ENCODE measurements around the gene ATG101. TPM values are rescaled to one million over a fixed set of nuclear protein-coding genes. Genes with fewer than 3 reads are reported as not detected.

The ATG101 gene
- total and polyA plus RNA-seq, 7 experiments from 2014 or later: 20.7 to 39.7 (median 30.9) TPM

GRCh38 chr12:52036587-52037171 lies 33.1 kb upstream of the ATG101 start:
- no peaks in the 10 kb centered on the region for H3K36me3 ChIP-seq (ENCODE audit: control insufficient read depth in 2 of 3, insufficient read depth in 3 of 3, low read length in 3 of 3)
- intact Hi-C loops (cut with micrococcal nuclease): loop anchor here (1.0 to 2.0 kb wide), 2 partner anchors 14 to 15 kb away; partner anchors contain the start of gene NR4A1 (in 2 of the 2)
- H3K4me3 Mint-ChIP-seq: peak overlapping the region; percentile 5 to 81 (median 72)
- ChIA-PET POLR2A (interaction anchor here (1.3 kb wide), 1 partner anchor 10 kb away, joined by 3 read pairs; no protein-coding TSS in a partner anchor), CTCF (interaction anchor here (0.7 to 1.4 kb wide), 4 partner anchors 11 to 32 kb away, joined by 3 to 16 read pairs (median 4); no protein-coding TSS in a partner anchor)
- ATAC-seq: peak; percentile 75
- peaks cover 21 to 22% of the 10 kb centered on the region in 2 donors for H3K4me1 ChIP-seq (ENCODE audit: control insufficient read depth in 2 of 2, insufficient read depth in 2 of 2, low read length in 2 of 2)
- no peaks in the 10 kb centered on the region for H3K9me3 Mint-ChIP-seq
- H3K27me3 Mint-ChIP-seq: peaks cover 0 to 35% (median 0%) of the 10 kb centered on the region in 5 donors
- no peaks in the 10 kb centered on the region for H3K27me3 ChIP-seq (ENCODE audit: control insufficient read depth in 2 of 2, insufficient read depth in 2 of 2, low read length in 2 of 2)
- peak; percentile 81 to 91 (median 87) for DNase-seq
- peak overlapping the region; percentile 63 for H3K4me3 ChIP-seq (ENCODE audit: low read length)
- peak overlapping the region; percentile 74 for H3K27ac ChIP-seq (ENCODE audit: low read depth, low read length)
- H3K4me1 Mint-ChIP-seq: peaks cover 14 to 61% (median 42%) of the 10 kb centered on the region in 7 donors
- H3K36me3 Mint-ChIP-seq: no peaks in the 10 kb centered on the region
- no peaks in the 10 kb centered on the region for H3K9me3 ChIP-seq (ENCODE audit: control insufficient read depth in 2 of 3, low read length in 3 of 3)
- H3K27ac Mint-ChIP-seq: peak overlapping the region in 7 of 9 donors; percentile 57 to 97 (median 92)

GRCh38 chr12:52037248-52037861 lies 32.4 kb upstream of the ATG101 start:
- H3K4me1 Mint-ChIP-seq: peaks cover 20 to 62% (median 44%) of the 10 kb centered on the region in 7 donors
- peaks cover 0 to 35% (median 0%) of the 10 kb centered on the region in 5 donors for H3K27me3 Mint-ChIP-seq
- no peaks in the 10 kb centered on the region for H3K36me3 ChIP-seq (ENCODE audit: control insufficient read depth in 2 of 3, insufficient read depth in 3 of 3, low read length in 3 of 3)
- peak overlapping the region in 5 of 10 donors; percentile 21 to 68 (median 67) for H3K4me3 Mint-ChIP-seq
- DNase-seq: peak in 2 of 9 donors; percentile 24 to 52
- peak overlapping the region; percentile 29 for H3K4me3 ChIP-seq (ENCODE audit: low read length)
- ChIA-PET POLR2A (interaction anchor here (1.0 to 1.8 kb wide), 3 partner anchors 10 to 32 kb away, joined by 3 to 4 read pairs (median 4); partner anchors contain the start of genes ATG101 and NR4A1), CTCF (interaction anchor here (1.3 kb wide), 1 partner anchor 15 kb away, joined by 3 read pairs; no protein-coding TSS in a partner anchor)
- no peak for ATAC-seq
- H3K4me1 ChIP-seq (ENCODE audit: control insufficient read depth in 2 of 2, insufficient read depth in 2 of 2, low read length in 2 of 2): peaks cover 28% of the 10 kb centered on the region in 2 donors
- no peaks in the 10 kb centered on the region for H3K9me3 Mint-ChIP-seq
- no peaks in the 10 kb centered on the region for H3K9me3 ChIP-seq (ENCODE audit: control insufficient read depth in 2 of 3, low read length in 3 of 3)
- H3K27ac Mint-ChIP-seq: peak overlapping the region in 5 of 9 donors; percentile 66 to 92 (median 84)
- peak overlapping the region; percentile 63 for H3K27ac ChIP-seq (ENCODE audit: low read depth, low read length)
- intact Hi-C loops (cut with micrococcal nuclease): loop anchor here (1.0 to 2.0 kb wide), 2 partner anchors 14 to 15 kb away; partner anchors contain the start of gene NR4A1 (in 2 of the 2)
- no peaks in the 10 kb centered on the region for H3K27me3 ChIP-seq (ENCODE audit: control insufficient read depth in 2 of 2, insufficient read depth in 2 of 2, low read length in 2 of 2)
- H3K36me3 Mint-ChIP-seq: no peaks in the 10 kb centered on the region

GRCh38 chr12:52038447-52038846 lies 31.3 kb upstream of the ATG101 start:
- H3K4me1 ChIP-seq (ENCODE audit: control insufficient read depth in 2 of 2, insufficient read depth in 2 of 2, low read length in 2 of 2): peaks cover 28 to 31% of the 10 kb centered on the region in 2 donors
- DNase-seq (no peak), ATAC-seq (no peak)
- no peak overlapping the region for H3K27ac ChIP-seq (ENCODE audit: low read depth, low read length)
- H3K9me3 Mint-ChIP-seq: no peaks in the 10 kb centered on the region
- H3K36me3 Mint-ChIP-seq: no peaks in the 10 kb centered on the region
- H3K4me3 ChIP-seq (ENCODE audit: low read length): no peak overlapping the region
- intact Hi-C loops (cut with micrococcal nuclease): no loop called here
- peak overlapping the region; percentile 37 to 76 (median 66) for H3K4me3 Mint-ChIP-seq
- ChIA-PET POLR2A (interaction anchor here (1.0 to 1.8 kb wide), 4 partner anchors 12 to 31 kb away, joined by 3 to 4 read pairs (median 4); partner anchors contain the start of genes ATG101 and NR4A1), CTCF (interaction anchor here (2.4 kb wide), 1 partner anchor 13 kb away, joined by 10 read pairs; no protein-coding TSS in a partner anchor)
- peaks cover 0 to 33% (median 0%) of the 10 kb centered on the region in 5 donors for H3K27me3 Mint-ChIP-seq
- peak overlapping the region in 7 of 9 donors; percentile 51 to 92 (median 84) for H3K27ac Mint-ChIP-seq
- H3K9me3 ChIP-seq (ENCODE audit: control insufficient read depth in 2 of 3, low read length in 3 of 3): no peaks in the 10 kb centered on the region
- peaks cover 17 to 58% (median 40%) of the 10 kb centered on the region in 7 donors for H3K4me1 Mint-ChIP-seq
- no peaks in the 10 kb centered on the region for H3K27me3 ChIP-seq (ENCODE audit: control insufficient read depth in 2 of 2, insufficient read depth in 2 of 2, low read length in 2 of 2)
- no peaks in the 10 kb centered on the region for H3K36me3 ChIP-seq (ENCODE audit: control insufficient read depth in 2 of 3, insufficient read depth in 3 of 3, low read length in 3 of 3)

- Histone ChIP-seq H3K4me1 (ENCODE audit: control insufficient read depth in 2 of 2, insufficient read depth in 2 of 2, low read length in 2 of 2) (peaks cover 21 to 29% of the 10 kb centered on the region in 2 donors), H3K27ac (ENCODE audit: low read depth, low read length) (no peak overlapping the region), H3K27me3 (ENCODE audit: control insufficient read depth in 2 of 2, insufficient read depth in 2 of 2, low read length in 2 of 2) (no peaks in the 10 kb centered on the region), H3K9me3 (ENCODE audit: control insufficient read depth in 2 of 3, low read length in 3 of 3) (no peaks in the 10 kb centered on the region), H3K36me3 (ENCODE audit: control insufficient read depth in 2 of 3, insufficient read depth in 3 of 3, low read length in 3 of 3) (no peaks in the 10 kb centered on the region), H3K4me3 (ENCODE audit: low read length) (no peak overlapping the region)
- Mint-ChIP-seq H3K36me3 (no peaks in the 10 kb centered on the region), H3K27me3 (peaks cover 0 to 13% (median 0%) of the 10 kb centered on the region in 5 donors), H3K27ac (peak overlapping the region in 3 of 9 donors; percentile 33 to 84 (median 72)), H3K9me3 (peaks cover 0 to 1% (median 0%) of the 10 kb centered on the region in 11 donors), H3K4me1 (peaks cover 17 to 44% (median 30%) of the 10 kb centered on the region in 7 donors), H3K4me3 (peak overlapping the region in 1 of 10 donors; percentile 12)
- ATAC-seq (no peak), DNase-seq (no peak)
- intact Hi-C loops (cut with micrococcal nuclease): no loop called here
- POLR2A ChIA-PET: interaction anchor here (1.2 to 1.3 kb wide), 2 partner anchors 8 to 15 kb away, joined by 4 to 5 read pairs; no protein-coding TSS in a partner anchor
- CTCF ChIA-PET: interaction anchor here (0.7 to 3.7 kb wide), 3 partner anchors 9 to 30 kb away, joined by 3 to 23 read pairs (median 3); no protein-coding TSS in a partner anchor
Observed at GRCh38 chr12:52041035-52041434, 28.7 kb upstream of the ATG101 start.

- H3K9me3 Mint-ChIP-seq: peaks cover 0 to 1% (median 0%) of the 10 kb centered on the region in 11 donors
- peaks cover 0 to 9% (median 0%) of the 10 kb centered on the region in 5 donors for H3K27me3 Mint-ChIP-seq
- Histone ChIP-seq H3K27ac (ENCODE audit: low read depth, low read length) (peak overlapping the region; percentile 25), H3K27me3 (ENCODE audit: control insufficient read depth in 2 of 2, insufficient read depth in 2 of 2, low read length in 2 of 2) (no peaks in the 10 kb centered on the region), H3K36me3 (ENCODE audit: control insufficient read depth in 2 of 3, insufficient read depth in 3 of 3, low read length in 3 of 3) (no peaks in the 10 kb centered on the region), H3K4me3 (ENCODE audit: low read length) (no peak overlapping the region), H3K4me1 (ENCODE audit: control insufficient read depth in 2 of 2, insufficient read depth in 2 of 2, low read length in 2 of 2) (peaks cover 14 to 22% of the 10 kb centered on the region in 2 donors), H3K9me3 (ENCODE audit: control insufficient read depth in 2 of 3, low read length in 3 of 3) (no peaks in the 10 kb centered on the region)
- no peaks in the 10 kb centered on the region for H3K36me3 Mint-ChIP-seq
- DNase-seq: peak in 5 of 9 donors; percentile 39 to 55 (median 47)
- ATAC-seq: peak; percentile 54
- peak overlapping the region in 9 of 10 donors; percentile 21 to 78 (median 60) for H3K4me3 Mint-ChIP-seq
- H3K27ac Mint-ChIP-seq: peak overlapping the region in 7 of 9 donors; percentile 18 to 94 (median 64)
- intact Hi-C loops (cut with micrococcal nuclease): loop anchor here in 1 of 2 donors (1.0 kb wide), 1 partner anchor 10 kb away; the partner anchor contains the start of gene NR4A1
- CTCF ChIA-PET: interaction anchor here (1.0 to 3.7 kb wide), 2 partner anchors 10 to 16 kb away, joined by 3 to 23 read pairs; no protein-coding TSS in a partner anchor
- H3K4me1 Mint-ChIP-seq: peaks cover 11 to 39% (median 28%) of the 10 kb centered on the region in 7 donors
- POLR2A ChIA-PET: interaction anchor here (1.2 to 2.2 kb wide), 3 partner anchors 9 to 16 kb away, joined by 4 to 9 read pairs (median 5); no protein-coding TSS in a partner anchor
Observed at GRCh38 chr12:52041695-52042123, 28.1 kb upstream of the ATG101 start.

Data from naive thymus-derived CD4-positive, alpha-beta T cell (primary cell).